ENCODE results near the gene SOX6. TPM values are rescaled to one million over a fixed set of nuclear protein-coding genes. Genes with fewer than 3 reads are reported as not detected.

The SOX6 gene
- total and polyA plus RNA-seq, 2 of the 13 experiments (the other 11 are each of a cell fraction or from before 2014, with no cell fraction given) = 2.6 to 11.2 TPM

GRCh38 chr11:16121853-16122252 lies 234.5 kb downstream of the SOX6 start:
- no peak overlapping the region for H3K9ac ChIP-seq (ENCODE audit: insufficient read depth, low read depth, low read length)
- H2AFZ ChIP-seq (ENCODE audit: low read length) = no peak overlapping the region
- no peak overlapping the region for H3K27ac ChIP-seq (ENCODE audit: extremely low read length, insufficient read depth, low read length)
- intact Hi-C loops (cut with micrococcal nuclease; ENCODE audit: unreplicated experiment) = no loop called here
- WGBS (ENCODE audit: low lambda C conversion rate) = 20% methylated on average over 1 of the region's 1 CpG
- POLR2A ChIA-PET = no interaction called here
- DNase-seq (ENCODE audit: low spot score) (no peak), ATAC-seq (no peak), FAIRE-seq (no peak)
- no peaks in the 10 kb centered on the region for H3K79me2 ChIP-seq (ENCODE audit: insufficient read depth, low read length)
- CTCF ChIA-PET (ENCODE audit: low intra/inter-chr PET ratio, low total read pairs) = no interaction called here
- no peaks in the 10 kb centered on the region for H3K9me3 ChIP-seq (ENCODE audit: low read length)
- H4K20me1 ChIP-seq (ENCODE audit: insufficient read depth, low read length) = no peaks in the 10 kb centered on the region
- H3K4me2 ChIP-seq (ENCODE audit: low read depth, low read length) = no peak overlapping the region
- H3K4me1 ChIP-seq (ENCODE audit: insufficient read depth, low read length) = peaks cover 34% of the 10 kb centered on the region
- no peaks in the 10 kb centered on the region for H3K36me3 ChIP-seq (replicated peaks in 1 of 2; ENCODE audit: control insufficient read depth in 1 of 2, insufficient read depth in 2 of 2, low read length in 2 of 2)
- in situ Hi-C loops (cut with HindIII; ENCODE audit: extremely low pct_ligation_motif_present, low pct_unique_long_range_greater_than_20kb) = no loop called here
- no peak overlapping the region for H3K4me3 ChIP-seq (replicated peaks in 1 of 3; ENCODE audit: insufficient read depth in 1 of 3, low read depth in 2 of 3, low read length in 3 of 3)
- no TSS peak for BruUV-seq (replicated peaks)
- TF ChIP-seq TARDBP (CRISPR knock-in tag; IDR thresholded peaks at IDR 0.05) = no peak
- no peak for TF ChIP-seq SIN3A (IDR thresholded peaks at IDR 0.05; ENCODE audit: borderline replicate concordance, low read depth, low read length)
- TF ChIP-seq ZGPAT (CRISPR knock-in tag; IDR thresholded peaks at IDR 0.05) = no peak
- no peak for TF ChIP-seq ZNF629 (CRISPR knock-in tag; conservative IDR thresholded peaks at IDR 0.05)
- no peak for TF ChIP-seq SKI (IDR thresholded peaks at IDR 0.05; ENCODE audit: partially characterized antibody)
- no peak for TF ChIP-seq ZBTB38 (CRISPR knock-in tag; IDR thresholded peaks at IDR 0.05)
- TF ChIP-seq ZNF549 (CRISPR knock-in tag; IDR thresholded peaks at IDR 0.05) = no peak
- TF ChIP-seq MIER3 (CRISPR knock-in tag; IDR thresholded peaks at IDR 0.05; ENCODE audit: borderline replicate concordance) = no peak
- no peak for TF ChIP-seq ZNF24 (IDR thresholded peaks at IDR 0.05)
- TF ChIP-seq ZBTB33 (CRISPR knock-in tag; IDR thresholded peaks at IDR 0.05) = no peak
- TF ChIP-seq CBX5 (CRISPR knock-in tag; IDR thresholded peaks at IDR 0.05; ENCODE audit: borderline replicate concordance) = no peak
- no peak for TF ChIP-seq RXRA (CRISPR knock-in tag; IDR thresholded peaks at IDR 0.05)
- TF ChIP-seq ZSCAN20 (CRISPR knock-in tag; IDR thresholded peaks at IDR 0.05; ENCODE audit: borderline replicate concordance) = no peak
- TF ChIP-seq ZNF607 (CRISPR knock-in tag; IDR thresholded peaks at IDR 0.05; ENCODE audit: borderline replicate concordance) = no peak
- TF ChIP-seq ZNF782 (CRISPR knock-in tag; IDR thresholded peaks at IDR 0.05; ENCODE audit: borderline replicate concordance) = no peak
- no peak for TF ChIP-seq ZFP36L2 (CRISPR knock-in tag; IDR thresholded peaks at IDR 0.05)
- TF ChIP-seq MED8 (CRISPR knock-in tag; IDR thresholded peaks at IDR 0.05; ENCODE audit: insufficient replicate concordance) = no peak
- TF ChIP-seq ZNF660 (CRISPR knock-in tag; IDR thresholded peaks at IDR 0.05; ENCODE audit: borderline replicate concordance, low read depth) = no peak
- TF ChIP-seq XBP1 (CRISPR knock-in tag; IDR thresholded peaks at IDR 0.05) = no peak
- H3K27me3 ChIP-seq (ENCODE audit: control insufficient read depth in 1 of 2, insufficient read depth in 2 of 2, low read length in 2 of 2) = no peaks in the 10 kb centered on the region
